GM12873 (cell line): ENCODE data around the gene IQCC.

Experiments
- CTCF ChIP-seq: IDR thresholded peaks from 2 replicates; pipeline ENCODE4 v1.5.1; 2012; ENCODE audit warnings: low read depth, mild to moderate bottlenecking, moderate library complexity, low read length, control low read depth; ENCODE audit not compliant: insufficient read depth; ENCODE audit errors: missing control alignments

The IQCC gene

GRCh38 chr1:32247452-32247851 lies 42.0 kb downstream of the IQCC start:
- no peak for TF ChIP-seq CTCF

GRCh38 chr1:32247983-32248889 lies 42.8 kb downstream of the IQCC start:
- peak; percentile 97 for TF ChIP-seq CTCF

GRCh38 chr1:32249831-32250525 lies 44.5 kb downstream of the IQCC start:
- no peak for TF ChIP-seq CTCF

GRCh38 chr1:32250893-32251716 lies 45.6 kb downstream of the IQCC start, which contains the start of gene LCK:
TSS of gene LCK (plus strand) at chr1:32251265. CDS start at chr1:32274330, 23,065 bp downstream.
- TF ChIP-seq CTCF, result no peak

- no peak for TF ChIP-seq CTCF
These were observed 49.9 kb downstream of the IQCC start for GRCh38 chr1:32255072-32256071.

GRCh38 chr1:32256473-32257226 lies 51.2 kb downstream of the IQCC start:
- TF ChIP-seq CTCF, result no peak
